Measurements from ENCODE around the gene TMEM175. TPM values are rescaled to one million over a fixed set of nuclear protein-coding genes. Genes with fewer than 3 reads are reported as not detected.

Gene TMEM175
- total RNA-seq, 1 donor, result 8.2 TPM

DNA sequence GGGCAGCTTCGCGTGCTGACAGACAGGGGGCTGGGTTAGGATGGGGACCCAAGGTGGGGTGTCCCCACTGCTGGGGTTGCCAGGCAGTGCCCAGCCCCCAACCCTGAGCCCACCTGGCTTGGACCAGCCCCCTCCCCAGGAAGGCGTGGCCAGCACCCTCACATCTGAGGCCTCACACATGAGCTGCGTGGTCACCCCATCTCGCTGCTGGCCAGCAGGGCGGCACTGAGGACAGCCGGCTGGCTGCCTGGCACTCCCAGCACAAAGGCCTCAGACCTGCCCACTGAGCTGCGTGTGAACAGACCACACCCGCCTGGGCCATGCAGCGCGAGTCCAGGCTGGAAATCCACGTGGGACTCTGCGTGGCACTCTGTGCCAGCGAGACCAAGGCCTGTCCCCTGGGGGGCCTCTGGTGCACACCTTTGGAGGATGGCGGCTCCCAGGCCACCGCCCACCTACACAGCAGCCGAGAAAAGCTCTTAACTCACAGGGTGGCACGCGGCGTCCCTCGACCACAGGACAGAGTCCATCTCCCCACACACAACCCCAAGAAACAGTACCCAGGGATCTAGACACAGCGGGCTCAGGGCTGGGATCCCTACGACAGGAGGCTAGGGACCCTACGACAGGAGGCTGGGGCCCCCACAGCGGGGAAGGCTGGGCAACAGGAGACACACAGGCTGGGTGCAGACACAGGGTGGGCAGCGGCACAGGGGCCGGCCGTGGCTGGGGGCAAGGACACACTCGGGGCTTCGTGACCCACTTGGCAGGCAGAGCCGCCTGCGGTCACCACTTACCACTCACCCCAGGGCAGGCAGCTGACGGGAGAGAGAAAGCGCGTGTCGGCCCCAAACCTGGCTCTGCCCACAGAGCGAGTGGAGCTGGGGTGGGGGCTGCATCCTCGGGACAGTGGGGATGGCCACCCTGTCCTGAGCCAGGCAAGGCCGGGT is 31.3 kb downstream of the TMEM175 start:
- no peak for DNase-seq (ENCODE audit: low read depth)
- TF ChIP-seq, protein P1, sequence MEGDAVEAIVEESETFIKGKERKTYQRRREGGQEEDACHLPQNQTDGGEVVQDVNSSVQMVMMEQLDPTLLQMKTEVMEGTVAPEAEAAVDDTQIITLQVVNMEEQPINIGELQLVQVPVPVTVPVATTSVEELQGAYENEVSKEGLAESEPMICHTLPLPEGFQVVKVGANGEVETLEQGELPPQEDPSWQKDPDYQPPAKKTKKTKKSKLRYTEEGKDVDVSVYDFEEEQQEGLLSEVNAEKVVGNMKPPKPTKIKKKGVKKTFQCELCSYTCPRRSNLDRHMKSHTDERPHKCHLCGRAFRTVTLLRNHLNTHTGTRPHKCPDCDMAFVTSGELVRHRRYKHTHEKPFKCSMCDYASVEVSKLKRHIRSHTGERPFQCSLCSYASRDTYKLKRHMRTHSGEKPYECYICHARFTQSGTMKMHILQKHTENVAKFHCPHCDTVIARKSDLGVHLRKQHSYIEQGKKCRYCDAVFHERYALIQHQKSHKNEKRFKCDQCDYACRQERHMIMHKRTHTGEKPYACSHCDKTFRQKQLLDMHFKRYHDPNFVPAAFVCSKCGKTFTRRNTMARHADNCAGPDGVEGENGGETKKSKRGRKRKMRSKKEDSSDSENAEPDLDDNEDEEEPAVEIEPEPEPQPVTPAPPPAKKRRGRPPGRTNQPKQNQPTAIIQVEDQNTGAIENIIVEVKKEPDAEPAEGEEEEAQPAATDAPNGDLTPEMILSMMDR (IDR thresholded peaks at IDR 0.05; ENCODE audit: insufficient read depth, low read depth, low read length), result no peak
- no peak overlapping the region for H3K4me3 ChIP-seq (ENCODE audit: low read depth, low read length)

DNA sequence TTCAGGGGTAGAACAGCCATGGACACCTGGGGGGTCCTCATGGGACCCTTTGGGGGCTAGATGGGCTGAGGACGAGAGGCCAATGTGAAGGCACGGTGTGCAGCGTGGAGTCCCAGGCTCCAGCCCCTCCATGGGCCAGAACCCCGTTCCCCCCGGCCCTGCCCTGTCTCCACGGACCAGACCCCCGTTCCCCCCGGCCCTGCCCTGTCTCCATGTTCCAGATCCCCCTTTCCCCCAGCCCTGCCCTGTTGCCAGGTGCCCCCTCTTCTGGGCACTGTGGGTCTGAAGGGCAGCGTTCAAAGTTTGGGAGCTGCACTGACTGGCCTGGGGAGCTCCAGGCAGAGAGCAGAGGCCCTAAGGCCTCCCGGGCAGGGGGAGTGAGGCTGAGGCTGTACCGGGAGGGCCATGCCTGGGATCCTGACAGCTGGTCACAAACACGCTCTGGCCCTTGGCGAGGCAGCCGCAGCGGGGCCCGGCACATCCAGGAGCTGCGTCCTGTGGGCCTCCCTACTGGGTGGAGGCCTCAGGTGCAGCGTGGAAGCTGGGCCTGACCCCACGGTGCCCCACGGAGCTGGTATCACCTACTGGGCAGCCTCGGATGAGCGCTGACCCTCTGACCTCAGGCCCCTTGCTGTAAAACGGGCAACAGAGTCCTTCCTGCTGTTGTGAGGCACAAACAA is 32.2 kb downstream of the TMEM175 start:
- TF ChIP-seq, protein P1 (IDR thresholded peaks at IDR 0.05; ENCODE audit: insufficient read depth, low read depth, low read length), result no peak
- DNase-seq (ENCODE audit: low read depth), result no peak
- no peak overlapping the region for H3K4me3 ChIP-seq (ENCODE audit: low read depth, low read length)

DNA sequence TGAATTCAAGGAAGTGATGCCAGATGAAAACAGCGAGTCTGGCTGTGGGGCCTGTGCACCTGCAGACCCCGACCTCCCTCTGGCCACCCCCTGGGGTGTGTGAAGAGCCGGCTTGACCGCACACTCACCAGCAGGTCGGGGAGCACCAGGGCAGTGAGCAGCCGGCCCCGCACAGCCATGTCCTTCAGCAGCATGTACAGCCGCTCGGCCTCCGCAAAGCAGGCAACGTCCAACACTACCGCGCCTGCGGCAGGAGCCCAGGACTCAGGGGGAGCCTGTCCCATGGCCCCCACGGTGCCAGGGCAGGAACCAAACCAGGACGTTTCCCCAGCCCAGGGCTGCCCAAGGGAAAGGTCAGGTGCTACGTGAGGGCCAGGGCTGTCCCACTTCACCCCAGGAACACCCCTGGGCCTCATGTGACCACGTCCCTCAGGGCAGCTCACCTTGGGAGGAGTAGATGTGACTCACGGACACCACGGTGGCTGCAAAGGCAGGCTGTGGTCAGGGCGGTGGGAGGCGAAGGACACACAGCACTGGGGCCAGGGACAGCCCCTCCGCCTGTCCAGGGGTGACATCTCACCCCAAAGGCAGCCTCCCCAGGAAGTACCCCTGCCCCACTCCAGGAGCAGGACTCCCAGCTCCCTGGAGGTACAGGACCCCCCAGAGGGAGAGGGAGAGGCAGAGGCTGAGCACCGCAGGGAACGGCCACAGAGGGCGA is 32.9 kb downstream of the TMEM175 start:
- DNase-seq (ENCODE audit: low read depth), result no peak
- TF ChIP-seq, protein P1 (IDR thresholded peaks at IDR 0.05; ENCODE audit: insufficient read depth, low read depth, low read length), result no peak
- no peak overlapping the region for H3K4me3 ChIP-seq (ENCODE audit: low read depth, low read length)

DNA sequence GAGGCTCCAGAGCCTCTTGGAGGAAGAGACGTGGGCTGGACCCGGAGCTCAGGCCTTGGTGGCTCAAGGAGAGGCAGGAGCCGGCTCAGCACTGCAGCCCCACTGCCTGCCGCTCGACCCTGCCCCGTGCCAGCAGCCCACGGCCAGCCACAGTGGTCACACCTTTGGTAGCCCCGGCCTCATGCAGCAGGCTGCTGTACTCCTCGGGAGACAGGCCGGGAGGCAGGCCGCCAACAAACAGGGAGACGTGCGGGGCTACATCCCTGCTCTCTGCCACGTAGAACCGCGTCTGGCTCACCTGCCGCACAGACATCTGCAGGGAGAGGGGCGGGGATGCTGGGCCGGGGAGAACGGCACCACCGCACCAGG is 33.5 kb downstream of the TMEM175 start:
- H3K4me3 ChIP-seq (ENCODE audit: low read depth, low read length), result no peak overlapping the region
- DNase-seq (ENCODE audit: low read depth), result no peak
- TF ChIP-seq, protein P1 (IDR thresholded peaks at IDR 0.05; ENCODE audit: insufficient read depth, low read depth, low read length), result no peak

DNA sequence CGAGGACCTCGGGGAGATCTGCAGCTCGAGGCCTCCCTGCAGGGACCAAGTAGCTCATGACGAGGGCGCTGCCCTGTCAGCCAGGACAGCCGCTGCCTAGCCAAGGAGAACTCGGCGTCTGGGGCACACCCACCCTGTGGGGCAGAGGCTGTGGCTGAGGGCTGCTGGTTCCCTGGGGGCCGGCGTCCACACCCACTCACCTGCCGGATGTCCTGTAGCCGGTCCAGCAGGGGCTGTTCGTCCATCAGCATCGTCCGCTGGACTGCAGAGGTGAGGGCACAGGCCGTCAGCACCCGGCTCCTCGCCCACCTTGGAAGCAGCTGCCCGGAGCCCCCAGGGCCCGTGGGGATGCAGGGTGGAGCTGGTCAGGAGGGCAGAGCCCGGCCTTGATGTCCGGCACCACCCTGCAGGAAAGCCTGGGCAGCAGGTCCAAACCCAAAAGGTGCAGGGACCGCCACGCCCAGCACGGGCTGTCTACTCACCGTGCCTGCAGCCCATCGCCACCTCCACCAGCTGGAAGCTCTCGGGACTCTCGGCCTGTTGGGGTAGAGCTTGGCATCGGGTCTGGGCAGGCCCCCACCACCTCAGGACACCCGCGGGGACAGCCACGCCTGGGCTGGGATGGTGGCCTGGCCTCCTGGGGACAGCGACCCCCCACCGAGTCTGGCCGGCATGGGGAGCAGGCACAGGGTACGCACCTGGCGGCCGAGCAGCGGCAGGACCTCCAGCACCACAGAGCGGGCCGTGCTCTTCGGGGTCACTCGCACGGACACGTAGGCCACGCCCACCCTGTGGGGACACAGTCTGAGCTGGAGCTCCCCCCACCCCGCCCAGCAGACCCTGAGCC is 34.2 kb downstream of the TMEM175 start:
- TF ChIP-seq, protein P1 (IDR thresholded peaks at IDR 0.05; ENCODE audit: insufficient read depth, low read depth, low read length), result no peak
- no peak overlapping the region for H3K4me3 ChIP-seq (ENCODE audit: low read depth, low read length)
- DNase-seq (ENCODE audit: low read depth), result no peak

Measured in fibroblast of villous mesenchyme (primary cell).